ENCODE results near the gene MED13L.
"Not testable (repeated sequence)": the region's sequence is repeated elsewhere in the genome, so short reads cannot be mapped to it uniquely, and the experiment has no call there.

The MED13L gene

GRCh38 chr12:116246490-116247179, 30.9 kb downstream of the MED13L start:
- no peak for FAIRE-seq

DNA sequence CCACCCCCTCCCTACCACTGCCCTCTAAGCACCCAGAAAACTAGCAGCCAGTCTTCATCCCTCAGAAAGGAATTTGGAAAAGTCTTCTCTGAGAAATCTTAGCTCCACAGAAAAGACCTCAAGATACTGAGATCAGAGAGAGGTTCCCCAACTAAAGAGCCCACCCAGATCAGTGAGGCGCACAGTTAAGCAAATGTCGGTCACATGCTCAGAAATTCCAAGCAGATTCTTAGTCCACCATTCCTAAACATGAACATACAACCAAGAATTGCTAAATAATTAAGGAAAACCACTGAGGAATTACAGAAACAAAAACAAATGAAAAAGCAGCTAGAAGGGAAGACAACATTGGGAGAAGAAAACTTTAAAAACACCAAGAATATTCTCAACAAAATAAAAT, 32.3 kb downstream of the MED13L start:
- FAIRE-seq = no peak

DNA sequence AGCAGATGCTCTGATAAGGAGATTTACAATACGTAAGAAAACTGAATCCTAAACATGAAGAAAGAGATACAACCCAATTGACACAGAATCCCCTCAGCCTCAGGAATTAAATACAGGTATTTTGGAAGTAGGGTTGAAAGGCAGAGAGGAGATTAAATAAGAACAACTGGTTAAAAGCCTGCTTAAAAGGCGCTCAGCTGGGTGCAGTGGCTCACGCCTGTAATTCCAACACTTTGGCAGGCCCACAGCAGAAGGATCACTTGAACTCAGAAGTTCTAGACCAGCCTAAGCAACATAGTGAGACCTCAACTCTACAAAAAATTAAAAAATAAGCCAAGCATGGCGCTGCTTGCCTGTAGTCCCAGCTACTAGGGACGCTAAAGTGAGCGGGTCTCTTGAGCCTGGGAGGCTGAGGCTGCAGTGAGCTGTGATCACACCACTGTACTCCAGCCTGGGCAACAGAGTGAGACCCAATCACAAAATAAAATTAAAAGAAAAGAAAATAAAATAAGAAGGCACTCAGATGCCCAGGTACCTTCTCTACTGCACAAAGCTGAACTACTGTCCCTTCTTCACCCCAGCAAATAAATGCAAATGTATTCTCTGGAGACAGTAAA, 32.9 kb downstream of the MED13L start:
- FAIRE-seq = no peak

DNA sequence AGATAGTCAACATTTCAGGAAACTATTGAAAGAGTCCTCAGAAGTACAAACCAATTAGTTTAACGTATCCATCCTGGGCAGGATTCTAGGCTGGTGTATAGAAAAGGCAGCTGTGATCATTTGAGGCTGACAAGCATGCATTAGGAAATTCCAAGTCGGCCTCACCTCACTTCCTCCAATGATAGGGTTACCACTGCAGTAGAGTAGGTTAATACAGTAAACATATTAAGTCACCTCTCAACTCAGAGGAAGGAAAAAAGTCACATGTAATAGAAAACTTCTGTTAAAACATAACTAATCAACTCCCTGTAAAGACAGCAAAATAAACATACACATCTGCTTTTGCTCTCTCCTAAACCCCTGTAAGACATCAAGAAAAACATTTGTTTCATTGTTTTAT, 33.5 kb downstream of the MED13L start:
- FAIRE-seq = no peak

DNA sequence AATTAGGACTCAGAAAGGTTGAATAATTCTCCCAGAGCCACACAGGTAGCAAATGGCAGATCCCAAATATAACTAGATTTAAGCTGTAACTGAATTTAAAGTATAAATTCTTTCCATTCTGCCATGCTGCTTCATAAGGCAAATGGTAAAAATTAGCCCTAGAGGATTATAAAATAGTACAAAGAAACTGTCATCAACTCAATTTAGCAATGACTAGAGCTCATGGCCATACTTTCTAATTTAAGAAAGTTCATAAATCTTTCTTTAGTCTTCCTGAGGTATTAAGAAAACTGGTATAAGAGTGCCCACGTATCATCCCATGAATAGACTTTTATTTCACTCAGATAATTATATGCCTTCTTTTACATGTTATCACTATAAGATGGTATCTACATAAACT, 34.8 kb downstream of the MED13L start:
- no peak for FAIRE-seq

- no peak for FAIRE-seq
These were observed 36.2 kb downstream of the MED13L start for GRCh38 chr12:116241157-116241759.

GRCh38 chr12:116238570-116239119, 38.8 kb downstream of the MED13L start:
- not testable (repeated sequence) for FAIRE-seq

GRCh38 chr12:116238149-116238548, 39.3 kb downstream of the MED13L start:
- no peak for FAIRE-seq

DNA sequence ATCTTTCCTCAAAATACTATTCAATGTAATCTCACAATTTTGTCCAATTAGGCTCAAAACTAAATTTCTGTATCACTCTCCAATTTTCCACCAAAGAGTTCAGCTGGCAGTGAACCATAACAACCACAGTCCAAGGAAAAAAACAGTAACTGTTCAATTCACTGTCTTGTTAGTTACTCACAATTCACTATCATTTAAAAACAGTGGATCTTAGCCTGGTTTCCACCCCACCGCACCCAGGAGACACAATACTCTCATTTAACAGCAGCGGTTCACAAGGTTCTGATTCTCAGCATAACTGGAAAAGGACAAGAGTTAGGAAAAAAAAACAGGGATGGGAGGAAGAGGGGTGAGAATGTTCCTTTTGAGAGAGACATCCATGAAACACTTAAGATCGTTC, 40.5 kb downstream of the MED13L start:
- FAIRE-seq = no peak

- FAIRE-seq = peak; percentile 88
These were observed 41.3 kb downstream of the MED13L start for GRCh38 chr12:116236148-116236731.

GRCh38 chr12:116234148-116234547, 43.3 kb downstream of the MED13L start:
- not testable (repeated sequence) for FAIRE-seq

DNA sequence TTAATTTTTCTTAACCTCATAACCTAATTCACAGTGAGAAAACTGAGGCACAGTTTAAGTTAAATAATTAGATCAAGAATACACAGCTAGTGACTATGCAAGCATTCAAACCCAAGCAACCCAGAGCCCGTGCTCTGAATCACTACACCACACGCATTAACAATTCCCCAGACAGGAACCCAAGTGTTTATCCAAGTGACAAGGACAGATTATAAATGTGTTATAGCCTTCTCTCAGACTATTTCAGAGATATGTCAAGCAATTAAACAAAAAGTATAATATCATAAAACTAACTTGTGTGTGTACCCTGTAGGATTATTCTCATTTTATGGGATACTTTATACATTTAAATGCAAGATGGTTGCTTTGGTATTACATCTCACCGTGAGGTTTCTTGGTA, 43.8 kb downstream of the MED13L start:
- FAIRE-seq = no peak

GRCh38 chr12:116227811-116228210, 49.7 kb downstream of the MED13L start:
- FAIRE-seq = no peak

GRCh38 chr12:116226026-116226425, 51.5 kb downstream of the MED13L start:
- FAIRE-seq = no peak

DNA sequence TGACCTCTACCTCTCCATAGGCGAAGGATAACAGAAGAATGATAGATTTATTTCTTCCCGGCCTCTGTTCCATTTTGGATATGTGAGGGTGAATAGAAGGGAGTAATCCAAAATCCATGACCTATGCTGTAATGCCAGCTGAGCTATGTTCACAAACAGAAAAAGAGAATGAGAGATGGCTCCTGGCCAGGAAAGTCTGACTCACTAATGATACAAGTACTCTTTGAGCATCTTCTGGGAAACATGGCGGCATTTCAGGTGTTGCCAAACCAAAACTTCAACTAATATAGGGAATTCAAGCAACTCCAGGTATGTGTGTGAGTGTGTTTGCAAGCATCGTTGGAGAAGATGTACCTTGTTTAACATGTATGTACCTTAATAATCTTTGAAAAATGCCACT, 55.1 kb downstream of the MED13L start:
- FAIRE-seq = no peak

GRCh38 chr12:116220756-116221155, 56.7 kb downstream of the MED13L start:
- FAIRE-seq = no peak

DNA sequence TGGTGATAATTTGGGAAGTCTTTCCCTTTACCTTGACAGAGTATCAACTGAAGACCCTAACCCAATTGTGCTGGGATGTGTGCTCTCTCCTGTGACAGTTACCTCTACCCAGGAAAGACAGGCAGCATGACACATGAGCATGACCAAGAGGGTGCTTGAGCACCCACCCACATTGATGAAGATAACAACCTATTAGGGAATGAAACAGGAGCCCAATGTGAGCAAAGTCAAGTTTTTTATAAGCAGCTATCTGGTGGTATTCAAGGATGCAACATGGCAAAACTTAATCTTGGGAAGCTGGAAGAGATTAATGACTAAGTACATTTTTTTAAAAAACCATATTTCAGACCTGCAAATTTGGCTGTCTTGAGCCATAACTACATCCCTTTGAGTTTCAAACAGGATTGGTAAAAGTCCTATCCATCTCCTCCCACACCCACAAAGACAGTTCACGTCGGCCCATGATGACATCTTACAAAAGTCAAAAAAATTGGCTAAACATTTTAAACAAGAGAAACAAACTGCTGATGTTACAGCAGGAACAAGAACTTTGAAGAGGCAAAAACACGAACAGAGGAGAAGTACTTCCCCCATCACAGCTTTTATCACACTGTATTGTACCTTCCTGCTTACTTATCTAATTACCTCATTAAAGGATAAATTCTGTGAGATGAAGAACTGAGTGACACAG, 60.3 kb downstream of the MED13L start:
- FAIRE-seq = no peak

DNA sequence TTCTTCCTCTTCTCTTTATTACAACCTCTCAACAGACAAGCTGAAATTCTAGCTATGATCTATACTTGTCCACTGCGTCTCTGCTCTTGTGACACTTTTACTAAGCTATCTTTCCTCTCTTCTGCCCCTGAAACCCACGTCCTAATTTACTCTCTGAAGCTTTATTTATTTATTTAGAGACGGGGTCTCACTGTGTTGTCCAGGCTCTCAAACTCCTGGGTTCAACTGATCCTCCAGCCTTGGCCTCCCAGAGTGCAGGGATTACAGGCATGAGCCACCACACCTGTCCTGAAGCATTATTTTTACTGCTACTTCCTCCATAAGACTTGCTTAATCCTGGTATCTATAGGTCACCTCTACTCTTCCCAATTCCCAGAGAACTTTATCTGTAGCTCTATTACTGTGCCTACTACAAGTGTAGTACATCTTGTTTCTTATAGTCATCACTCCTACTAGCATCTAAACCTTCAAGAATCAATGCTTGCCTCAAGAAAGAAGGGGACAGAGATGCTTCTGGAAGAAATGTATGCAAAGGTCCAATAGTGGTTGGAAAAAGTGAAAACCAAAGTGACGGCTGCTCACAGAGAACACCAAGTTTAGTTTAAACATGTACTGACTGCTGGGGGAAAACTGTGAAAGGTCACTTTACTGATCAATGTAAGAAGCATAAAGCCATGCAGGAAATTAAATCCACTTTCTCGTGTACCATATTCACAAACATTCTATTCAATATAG, 61.3 kb downstream of the MED13L start:
- FAIRE-seq = no peak

DNA sequence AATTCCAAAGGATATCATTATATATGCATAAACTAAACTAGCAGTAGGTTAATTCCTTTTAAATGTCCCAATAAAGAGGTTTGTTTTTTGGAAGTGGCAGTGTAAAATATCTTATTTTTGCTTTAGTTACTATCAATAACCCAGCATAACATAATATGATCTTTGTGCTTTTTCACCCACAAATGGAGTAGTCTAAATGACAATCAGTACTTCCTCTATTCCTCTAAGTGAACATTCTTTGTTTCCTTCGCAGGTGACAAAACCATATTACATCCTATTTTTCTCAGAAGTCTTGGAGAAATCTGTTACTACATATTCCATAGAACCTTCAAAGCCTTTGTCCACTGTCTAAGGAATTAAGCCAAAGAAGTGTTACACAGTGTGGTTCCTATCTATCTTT, 62.5 kb downstream of the MED13L start:
- no peak for FAIRE-seq

GRCh38 chr12:116213885-116214527, 63.5 kb downstream of the MED13L start:
- no peak for FAIRE-seq

GRCh38 chr12:116213014-116213413, 64.5 kb downstream of the MED13L start:
- no peak for FAIRE-seq

DNA sequence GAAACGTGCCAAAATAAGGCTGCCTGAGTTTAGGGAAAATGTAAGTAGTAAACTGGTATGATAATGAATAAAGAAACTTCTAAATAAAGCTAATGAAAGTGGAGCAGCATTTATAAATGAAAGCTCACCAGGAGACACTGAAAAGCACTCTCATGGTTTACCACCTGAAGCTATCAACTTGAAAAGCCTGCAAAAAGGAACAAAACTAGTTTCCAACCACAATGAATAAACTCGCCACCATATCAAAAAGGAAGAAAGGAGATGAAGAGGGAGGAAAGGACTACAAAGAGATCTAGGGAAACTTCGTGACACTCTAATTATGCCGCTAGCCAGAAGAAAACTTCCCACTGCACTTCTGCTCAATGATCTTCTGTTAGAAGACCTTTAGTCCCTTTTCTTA, 66.7 kb downstream of the MED13L start:
- no peak for FAIRE-seq
